Upper lobe of left lung (tissue), 6 donors: ENCODE measurements around the gene LTBP1. TPM values are rescaled to one million over a fixed set of nuclear protein-coding genes. Genes with fewer than 3 reads are reported as not detected.

Experiments used
- ATAC-seq, 2 donors: fragments of 200-7000 bp; cut with Tn5 transposase; one replicate each; pipeline ENCODE4 v1.9.1; 2022; ENCODE audit warnings: mild to moderate bottlenecking in 2 of 2, moderate library complexity in 2 of 2; ENCODE audit not compliant: low FRiP score in 2 of 2
- DNase-seq, 2 donors: peaks; one replicate each; pipeline ENCODE4 v3.0.0-alpha.2; 2019 to 2020
- H3K27ac ChIP-seq, 4 donors: fragments of 200-600 bp; sonication (generic); one replicate each; pipeline ENCODE4 v1.5.1; 2016 to 2019
- H3K27me3 ChIP-seq, 4 donors: fragments of 200-600 bp; sonication (generic); one replicate each; pipeline ENCODE4 v1.5.1; 2017 to 2019
- H3K36me3 ChIP-seq, 4 donors: fragments of 200-600 bp; sonication (generic); one replicate each; pipeline ENCODE4 v1.5.1; 2016 to 2019
- H3K4me1 ChIP-seq, 4 donors: fragments of 200-600 bp; sonication (generic); one replicate each; pipeline ENCODE4 v1.5.1; 2018 to 2019
- H3K4me3 ChIP-seq, 4 donors: fragments of 200-600 bp; sonication (generic); one replicate each; pipeline ENCODE4 v1.5.1; 2017 to 2019; ENCODE audit warnings: mild to moderate bottlenecking in 2 of 4, moderate library complexity in 1 of 4
- H3K9me3 ChIP-seq, 4 donors: fragments of 200-600 bp; sonication (generic); one replicate each; pipeline ENCODE4 v1.5.1; 2018 to 2019
- EP300 ChIP-seq, 4 donors: sonication (generic); formaldehyde crosslinking; IDR thresholded peaks; one replicate each; pipeline ENCODE4 v1.5.1; 2017; ENCODE audit warnings: antibody characterized with exemption in 4 of 4, control low read depth in 2 of 4
- POLR2A ChIP-seq, 4 donors: fragments of 450-650 bp; IDR thresholded peaks; one replicate each; pipeline ENCODE4 v1.5.1; 2016 to 2017; ENCODE audit warnings: antibody characterized with exemption in 4 of 4, mild to moderate bottlenecking in 2 of 4
- POLR2AphosphoS5 ChIP-seq, 2 donors: sonication (generic); formaldehyde crosslinking; IDR thresholded peaks; one replicate each; pipeline ENCODE4 v1.5.1; 2017; ENCODE audit warnings: antibody characterized with exemption in 2 of 2
- WGBS, 2 donors: methylation state at CpG; one replicate each; pipeline ENCODE4 v1.1.5; 2017 to 2018; 5-methylcytosine and 5-hydroxymethylcytosine counted together
- total RNA-seq, 6 donors: library from RNA; depleted of rRNA in 4 of 6; stranded (reverse); fragments of >200 nt in 4 of 6; gene quantifications; one replicate each; pipeline versions ENCODE4 v1.1.0 to v1.2.1, GENCODE V29; 2016 to 2021
- TF ChIP-seq, protein P1 (sequence below), 6 experiments: fragments of 450-650 bp in 4 of 6; fragments of 200-600 bp in 2 of 6; sonication (generic) in 2 of 6; IDR thresholded peaks; one replicate each; pipeline ENCODE4 v1.5.1; 2016 to 2019; ENCODE audit warnings: antibody characterized with exemption in 6 of 6
- donor health status: DM: no; HTN: no; CAD: no; lungs with moderate emphysema.
- donor health status: DM: no; HTN: yes; CAD: no; lungs with severe emphysema.

LTBP1 gene
- total RNA-seq, 6 donors from 2014 or later = 11.5 to 45.0 (median 27.1) TPM

DNA sequence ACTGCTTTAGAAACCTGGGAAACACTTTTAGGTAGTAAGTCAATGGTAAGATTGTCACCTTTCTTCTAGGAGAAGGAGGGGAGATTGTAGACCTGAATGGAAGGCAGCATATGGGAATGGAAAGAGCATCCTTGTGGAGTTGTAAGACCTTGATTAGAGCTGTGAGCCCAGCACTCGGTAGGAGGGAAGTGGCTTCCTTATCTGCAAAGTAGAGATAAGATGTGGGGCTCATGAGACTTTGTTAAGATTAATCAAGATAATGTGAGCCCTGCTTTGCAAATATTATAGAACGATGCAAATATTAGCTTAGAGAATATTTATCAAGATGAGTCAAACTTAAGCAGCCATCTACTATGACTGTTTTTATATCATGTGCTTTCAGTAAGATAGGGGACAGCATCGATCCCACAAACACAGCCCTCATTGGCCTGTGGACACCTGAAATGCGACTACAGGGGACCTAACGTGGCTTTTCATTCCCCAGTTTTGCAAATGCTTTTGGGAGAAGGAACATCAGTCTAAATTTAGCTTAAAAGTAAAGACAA, 243.7 kb downstream of the LTBP1 start:
- Histone ChIP-seq H3K9me3 (no peaks in the 10 kb centered on the region), H3K4me3 (no peak overlapping the region), H3K4me1 (no peaks in the 10 kb centered on the region), H3K27ac (no peak overlapping the region), H3K27me3 (no peaks in the 10 kb centered on the region), H3K36me3 (peaks cover 0 to 5% (median 0%) of the 10 kb centered on the region in 4 donors)
- no peak for TF ChIP-seq EP300 (IDR thresholded peaks at IDR 0.05)
- TF ChIP-seq, protein P1, sequence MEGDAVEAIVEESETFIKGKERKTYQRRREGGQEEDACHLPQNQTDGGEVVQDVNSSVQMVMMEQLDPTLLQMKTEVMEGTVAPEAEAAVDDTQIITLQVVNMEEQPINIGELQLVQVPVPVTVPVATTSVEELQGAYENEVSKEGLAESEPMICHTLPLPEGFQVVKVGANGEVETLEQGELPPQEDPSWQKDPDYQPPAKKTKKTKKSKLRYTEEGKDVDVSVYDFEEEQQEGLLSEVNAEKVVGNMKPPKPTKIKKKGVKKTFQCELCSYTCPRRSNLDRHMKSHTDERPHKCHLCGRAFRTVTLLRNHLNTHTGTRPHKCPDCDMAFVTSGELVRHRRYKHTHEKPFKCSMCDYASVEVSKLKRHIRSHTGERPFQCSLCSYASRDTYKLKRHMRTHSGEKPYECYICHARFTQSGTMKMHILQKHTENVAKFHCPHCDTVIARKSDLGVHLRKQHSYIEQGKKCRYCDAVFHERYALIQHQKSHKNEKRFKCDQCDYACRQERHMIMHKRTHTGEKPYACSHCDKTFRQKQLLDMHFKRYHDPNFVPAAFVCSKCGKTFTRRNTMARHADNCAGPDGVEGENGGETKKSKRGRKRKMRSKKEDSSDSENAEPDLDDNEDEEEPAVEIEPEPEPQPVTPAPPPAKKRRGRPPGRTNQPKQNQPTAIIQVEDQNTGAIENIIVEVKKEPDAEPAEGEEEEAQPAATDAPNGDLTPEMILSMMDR (IDR thresholded peaks at IDR 0.05) = no peak
- no peak for TF ChIP-seq POLR2AphosphoS5 (IDR thresholded peaks at IDR 0.05)
- TF ChIP-seq POLR2A (IDR thresholded peaks at IDR 0.05) = no peak
- DNase-seq (no peak), ATAC-seq (no peak)
- WGBS, 2 donors = 41 to 54% methylated on average over 5 of the region's 5 CpGs

DNA sequence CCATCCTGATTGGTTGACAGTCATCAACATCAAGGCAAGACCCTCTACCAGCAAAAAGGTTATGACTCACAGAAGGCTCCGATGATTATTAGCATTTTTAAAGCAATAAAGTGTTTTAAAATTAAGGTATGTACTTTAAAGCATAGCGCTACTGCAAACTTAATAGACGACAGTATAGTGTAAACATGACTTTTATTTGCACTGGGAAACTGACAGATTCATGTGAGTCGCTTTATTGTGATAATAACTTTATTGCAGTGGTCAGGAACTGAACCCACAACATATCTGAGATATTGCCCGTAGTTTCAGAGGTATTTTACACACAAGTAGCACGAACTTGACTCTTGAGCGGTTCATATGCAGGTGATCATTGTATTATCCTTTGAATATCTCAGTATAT, 249.1 kb downstream of the LTBP1 start:
- Histone ChIP-seq H3K9me3 (no peaks in the 10 kb centered on the region), H3K27ac (no peak overlapping the region), H3K27me3 (no peaks in the 10 kb centered on the region), H3K36me3 (no peaks in the 10 kb centered on the region), H3K4me3 (no peak overlapping the region), H3K4me1 (no peaks in the 10 kb centered on the region)
- DNase-seq (no peak), ATAC-seq (no peak)
- no peak for TF ChIP-seq POLR2A (IDR thresholded peaks at IDR 0.05)
- TF ChIP-seq, protein P1 (IDR thresholded peaks at IDR 0.05) = no peak
- TF ChIP-seq POLR2AphosphoS5 (IDR thresholded peaks at IDR 0.05) = no peak
- WGBS, 2 donors = 85 to 93% methylated on average over 7 of the region's 7 CpGs

- ATAC-seq (no peak), DNase-seq (no peak)
- TF ChIP-seq, protein P1 (IDR thresholded peaks at IDR 0.05) = no peak
- TF ChIP-seq POLR2AphosphoS5 (IDR thresholded peaks at IDR 0.05) (no peak), POLR2A (IDR thresholded peaks at IDR 0.05) (no peak), EP300 (IDR thresholded peaks at IDR 0.05) (no peak)
- 91 to 92% methylated on average over 3 of the region's 3 CpGs for WGBS, 2 donors
- H3K4me3 ChIP-seq = no peak overlapping the region
- H3K27ac ChIP-seq = no peak overlapping the region
- H3K27me3 ChIP-seq = no peaks in the 10 kb centered on the region
- H3K4me1 ChIP-seq = no peaks in the 10 kb centered on the region
- no peaks in the 10 kb centered on the region for H3K36me3 ChIP-seq
- no peaks in the 10 kb centered on the region for H3K9me3 ChIP-seq
These were observed 249.9 kb downstream of the LTBP1 start for GRCh38 chr2:33196700-33197099.

DNA sequence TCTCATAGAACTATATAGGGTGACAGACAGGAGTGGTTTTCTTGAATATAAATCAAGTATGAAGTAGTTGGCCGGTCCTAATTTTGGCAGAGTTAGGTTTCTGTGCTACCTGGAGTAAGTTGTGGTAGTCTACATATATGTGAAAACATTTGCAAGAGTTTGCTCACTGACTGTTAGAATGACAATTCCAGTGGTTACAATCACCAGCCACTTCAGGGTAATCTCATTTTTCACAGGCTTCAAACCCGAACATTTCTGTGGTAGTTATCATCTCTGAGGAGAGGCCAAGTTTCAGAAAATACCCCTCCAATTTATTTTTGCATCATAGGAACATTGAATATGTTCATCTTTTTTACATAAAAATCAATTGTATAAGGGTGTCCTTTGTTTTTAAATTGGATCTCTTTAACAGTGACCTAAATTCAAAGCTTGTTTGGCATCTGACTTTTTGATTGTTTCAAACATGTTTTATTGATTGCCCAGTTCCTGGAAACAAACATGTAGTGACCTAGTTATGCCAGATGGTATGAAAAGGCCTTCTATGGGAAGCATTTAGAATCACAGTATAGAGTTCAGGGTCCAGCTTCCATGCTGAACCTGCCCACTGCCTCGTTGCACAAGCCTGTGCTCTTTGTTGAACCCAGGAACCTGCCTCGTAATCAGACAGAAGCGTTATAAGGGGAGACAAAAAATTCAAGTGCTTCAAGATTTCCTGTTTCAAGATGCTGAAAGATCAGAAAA, 250.6 kb downstream of the LTBP1 start:
- Histone ChIP-seq H3K36me3 (no peaks in the 10 kb centered on the region), H3K27ac (no peak overlapping the region), H3K9me3 (no peaks in the 10 kb centered on the region), H3K4me1 (no peaks in the 10 kb centered on the region), H3K4me3 (no peak overlapping the region), H3K27me3 (no peaks in the 10 kb centered on the region)
- TF ChIP-seq POLR2AphosphoS5 (IDR thresholded peaks at IDR 0.05) = no peak
- no peak for TF ChIP-seq EP300 (IDR thresholded peaks at IDR 0.05)
- TF ChIP-seq, protein P1 (IDR thresholded peaks at IDR 0.05) = no peak
- TF ChIP-seq POLR2A (IDR thresholded peaks at IDR 0.05) = no peak
- no peak for DNase-seq
- ATAC-seq = no peak
- 82 to 83% methylated on average over 5 of the region's 5 CpGs for WGBS, 2 donors
